GM21381 (cell line): ENCODE results near the gene CFAP20.

ENCODE experiments used
- ATAC-seq: cut with Tn5 transposase; IDR thresholded peaks from one replicate; pipeline ENCODE4 v1.9.1; 2021; ENCODE audit warnings: mild to moderate bottlenecking, moderate library complexity; ENCODE audit not compliant: unreplicated experiment

Gene CFAP20

DNA sequence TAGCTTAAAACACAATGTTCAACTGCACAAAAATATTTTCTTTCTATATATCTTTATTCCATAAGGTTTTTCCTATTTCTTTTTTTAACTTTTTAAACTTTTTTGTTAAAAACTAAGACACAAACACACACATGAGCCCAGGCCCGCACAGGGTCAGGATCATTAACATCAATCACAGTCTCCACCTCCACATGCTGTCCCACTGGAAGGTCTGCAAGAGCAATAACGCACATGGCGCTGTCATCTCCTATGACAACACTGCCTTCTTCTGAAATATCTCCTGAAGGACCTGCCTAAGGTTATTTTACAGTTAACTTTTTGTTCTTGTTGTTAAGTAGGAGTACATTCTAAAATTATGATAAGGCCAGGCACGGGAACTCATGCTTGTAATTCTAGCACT lies 4.1 kb downstream of the CFAP20 start:
- no peak for ATAC-seq

DNA sequence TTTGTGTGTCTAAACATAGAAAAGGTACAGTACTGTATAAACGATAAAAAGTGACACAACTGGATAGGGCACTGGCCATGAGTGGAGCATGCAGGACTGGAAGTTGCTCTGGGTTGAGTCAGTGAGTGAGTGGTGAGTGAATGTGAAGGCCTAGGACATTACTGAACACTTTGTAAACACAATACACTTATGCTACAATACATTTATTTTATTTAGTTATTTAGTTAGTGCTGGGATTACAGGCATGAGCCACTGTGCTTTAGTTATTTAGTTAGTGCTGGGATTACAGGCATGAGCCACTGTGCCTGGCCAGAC lies 4.6 kb downstream of the CFAP20 start:
- ATAC-seq: no peak

DNA sequence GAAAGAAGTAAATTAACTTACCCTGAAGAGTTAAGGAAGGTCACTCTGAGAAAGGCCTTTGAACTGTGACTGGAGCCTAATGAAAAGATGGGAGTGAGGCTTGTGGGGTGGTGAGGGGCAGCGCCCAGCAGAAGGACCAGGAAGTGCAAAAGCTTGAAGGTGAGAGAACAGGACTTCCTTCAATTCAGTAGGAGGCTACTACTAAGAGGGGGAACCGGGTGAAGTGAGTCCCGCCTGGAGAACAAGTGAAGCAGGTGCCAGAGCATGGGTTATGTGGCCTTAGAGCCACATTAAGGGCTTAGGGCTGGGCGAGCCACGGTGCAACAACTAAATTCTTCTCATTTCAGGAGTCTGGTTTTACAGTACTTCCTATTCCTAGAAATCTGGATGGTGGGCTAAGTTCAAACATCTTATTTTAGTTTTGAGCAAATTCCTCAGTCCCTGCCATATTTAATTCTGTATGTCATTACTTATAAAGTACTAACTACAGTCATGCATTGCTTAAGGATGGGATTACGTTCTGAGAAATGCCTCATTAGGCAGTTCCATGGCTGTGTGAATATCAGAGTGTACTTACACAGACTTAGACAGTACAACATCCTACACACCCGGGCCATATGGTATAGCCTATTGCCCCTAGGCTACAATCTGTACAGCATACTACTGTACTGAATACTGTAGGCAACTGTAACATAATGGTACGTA lies 5.1 kb downstream of the CFAP20 start:
- ATAC-seq: no peak

DNA sequence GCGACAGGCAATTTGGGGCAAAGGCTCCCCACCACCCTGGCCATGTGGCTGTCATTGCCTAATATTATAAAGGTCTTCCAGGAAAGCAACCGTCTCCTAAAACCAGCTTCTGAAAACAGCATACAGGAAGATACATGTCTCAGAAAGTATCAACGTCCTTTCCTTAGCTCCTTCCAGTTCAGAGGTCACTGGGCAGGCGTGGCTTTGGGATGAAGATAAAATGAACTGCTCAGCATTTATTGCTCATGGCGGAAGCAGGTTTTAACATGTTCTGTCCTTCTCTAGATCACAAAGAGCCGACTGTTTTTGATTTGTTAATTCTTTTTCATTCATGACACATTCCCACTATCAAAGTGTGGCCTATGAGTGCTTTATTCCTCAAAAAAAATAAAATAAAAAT lies 8.0 kb downstream of the CFAP20 start:
- ATAC-seq: no peak

DNA sequence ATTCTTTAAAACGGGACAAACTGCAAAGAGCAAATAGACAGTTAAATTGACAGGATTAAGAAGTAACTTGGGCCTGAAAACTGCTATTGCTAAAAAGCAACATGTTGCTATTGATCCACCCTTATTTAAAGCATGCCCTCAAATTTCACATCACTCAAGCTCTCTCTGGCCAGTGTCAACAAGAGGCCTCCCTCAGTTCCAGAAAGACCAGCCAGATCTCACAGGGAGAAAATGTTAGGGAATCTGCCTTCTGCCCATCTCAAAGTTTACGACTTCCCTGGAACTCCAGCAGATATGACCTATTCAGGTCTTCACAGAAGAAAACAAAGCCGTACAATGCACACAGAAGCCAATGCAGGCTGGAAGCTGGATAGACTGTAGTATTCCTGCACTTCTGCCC lies 8.9 kb downstream of the CFAP20 start:
- no peak for ATAC-seq

DNA sequence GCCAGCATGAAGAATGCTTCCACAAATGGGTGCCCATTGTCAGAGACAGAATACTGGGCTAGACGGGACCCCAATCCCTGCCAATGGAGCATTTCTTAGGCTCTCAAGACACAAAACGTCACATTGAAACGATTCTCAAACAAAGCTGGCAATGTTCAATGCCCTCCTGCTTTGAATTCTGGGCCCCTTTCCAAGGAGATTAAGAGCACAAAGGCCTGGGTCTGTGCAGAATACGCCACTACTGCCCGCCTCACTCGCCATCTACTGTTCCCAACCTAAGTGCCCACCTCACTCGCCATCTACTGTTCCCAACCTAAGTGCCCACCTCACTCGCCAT lies 9.7 kb downstream of the CFAP20 start:
- ATAC-seq: no peak

DNA sequence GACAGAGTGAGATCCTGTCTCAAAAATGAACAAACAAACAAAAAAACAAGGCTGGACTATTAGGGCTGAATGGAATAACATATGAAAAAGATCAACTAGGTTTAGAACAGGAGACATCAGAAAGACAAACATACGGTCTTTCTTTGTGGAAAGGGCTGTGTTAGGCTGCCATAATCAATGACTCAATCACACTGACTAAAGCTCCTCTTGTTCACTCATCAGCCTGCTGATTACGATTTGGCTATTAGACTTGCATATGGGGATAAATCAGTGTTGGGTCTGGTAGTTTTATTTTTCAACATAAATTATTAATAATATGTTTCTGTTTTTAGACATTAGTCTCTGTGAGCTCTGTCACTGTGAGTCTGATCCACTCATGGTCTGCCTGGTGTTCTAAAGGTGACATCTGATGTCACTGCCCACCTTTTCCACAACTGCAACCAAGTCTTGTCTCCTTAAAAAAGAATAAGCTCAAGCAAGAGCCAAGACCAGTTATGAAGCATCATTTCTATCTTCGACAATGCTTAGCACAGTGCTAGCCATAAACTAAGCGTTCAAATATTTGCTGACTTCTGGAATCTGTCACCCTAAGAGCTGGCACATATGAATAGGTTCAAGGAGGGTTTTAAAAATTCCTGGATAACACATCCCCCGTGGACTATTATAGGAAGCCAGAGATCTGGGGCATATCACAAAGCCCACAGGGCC lies 10.2 kb downstream of the CFAP20 start:
- no peak for ATAC-seq

DNA sequence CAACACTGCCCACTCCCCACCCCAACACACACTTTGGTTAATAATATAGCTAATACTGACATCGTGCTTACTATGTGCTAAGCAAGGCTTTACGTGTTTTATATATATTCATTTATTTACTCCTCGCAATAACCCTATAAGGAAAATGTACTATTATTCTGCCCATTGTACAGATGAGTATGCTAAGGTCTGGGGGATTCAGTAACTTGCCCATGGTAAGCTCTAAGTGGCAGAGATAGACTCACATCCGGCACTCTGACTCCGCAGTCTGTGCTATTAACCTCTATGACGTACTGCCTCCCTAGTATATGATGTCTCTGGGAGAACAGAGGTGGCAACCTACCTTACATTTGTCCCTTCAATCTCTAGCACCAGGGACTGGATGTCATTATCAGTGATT lies 12.7 kb downstream of the CFAP20 start:
- ATAC-seq: no peak

DNA sequence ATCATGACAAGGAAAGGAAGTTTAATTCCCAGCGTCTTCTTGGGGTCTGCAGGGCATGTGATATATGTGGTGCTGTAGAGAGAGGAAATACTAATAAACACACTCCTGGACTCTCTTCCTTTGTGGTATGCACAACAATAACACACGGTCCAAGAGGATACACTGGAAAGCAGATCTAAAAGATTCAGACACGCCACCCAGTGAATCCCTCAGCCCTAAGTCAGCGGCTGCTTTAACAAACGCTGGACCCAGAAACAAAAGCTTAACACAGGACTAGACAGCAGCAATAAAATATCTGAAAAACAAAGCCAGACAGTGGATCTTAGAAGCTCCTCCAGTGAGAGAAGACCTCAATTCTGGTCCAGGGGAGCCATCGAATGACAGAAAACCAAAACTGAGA lies 13.1 kb downstream of the CFAP20 start:
- ATAC-seq: no peak

DNA sequence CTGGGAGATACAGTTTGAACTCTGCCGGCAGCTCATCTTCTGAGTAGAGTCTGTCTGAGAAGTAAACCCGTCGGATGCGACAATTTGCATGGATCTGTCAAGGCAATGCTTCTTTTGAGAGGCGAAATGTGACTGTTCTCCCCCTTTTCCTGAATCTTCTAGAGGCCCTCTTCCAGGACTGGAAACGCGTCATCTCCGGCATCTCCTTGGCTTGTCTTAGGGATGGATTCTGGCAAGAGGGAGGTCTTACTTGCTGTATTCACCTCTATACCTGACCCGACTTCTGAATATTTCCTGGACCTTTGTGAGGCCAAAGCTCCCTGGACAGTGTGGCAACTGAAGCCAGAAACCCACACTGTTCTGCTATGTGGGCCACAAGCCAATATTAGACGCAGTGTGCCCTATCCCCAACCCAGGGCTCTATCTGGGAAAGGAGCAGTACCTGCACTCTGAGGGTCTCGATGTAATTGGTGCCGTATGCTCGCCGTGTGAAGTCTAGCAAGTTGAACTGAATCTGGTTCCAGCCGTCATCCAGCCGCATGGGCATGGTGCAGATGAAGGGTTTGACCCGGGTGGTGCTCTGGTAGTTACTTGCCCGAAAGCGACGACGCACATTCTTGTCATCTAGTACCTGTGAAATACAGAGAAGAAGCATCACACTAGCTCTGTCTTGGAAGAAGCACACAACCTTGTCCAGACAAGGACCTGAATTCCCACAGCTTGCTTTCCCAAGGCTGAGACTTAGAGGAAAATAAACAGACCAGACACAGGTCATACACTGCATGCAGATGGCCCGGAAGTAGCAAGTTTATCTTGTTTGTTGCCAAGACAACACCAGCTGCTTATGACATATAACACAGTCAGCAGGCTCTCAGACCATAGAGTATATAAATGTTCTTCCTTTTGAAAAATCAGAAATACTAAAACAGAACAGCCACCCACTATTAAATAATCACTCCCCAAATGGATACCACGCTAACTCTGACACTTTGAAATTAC lies 14.1 kb downstream of the CFAP20 start:
- ATAC-seq: no peak

DNA sequence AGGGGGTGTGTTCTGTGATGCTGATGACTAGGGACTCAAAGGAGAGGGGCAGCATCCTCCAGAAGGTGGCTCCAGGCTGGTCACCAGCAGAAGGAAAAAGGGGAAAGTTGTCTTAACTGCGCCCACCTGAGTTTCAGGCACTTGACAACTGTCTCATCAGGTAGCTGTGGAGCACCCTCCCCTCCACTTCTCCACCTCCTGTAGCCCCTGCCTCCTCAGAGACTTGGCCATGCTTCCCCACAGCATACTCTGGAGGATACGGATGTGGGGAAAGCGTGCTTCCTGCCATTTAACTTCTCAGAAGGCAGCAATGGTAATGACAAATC lies 17.9 kb downstream of the CFAP20 start:
- ATAC-seq: no peak

DNA sequence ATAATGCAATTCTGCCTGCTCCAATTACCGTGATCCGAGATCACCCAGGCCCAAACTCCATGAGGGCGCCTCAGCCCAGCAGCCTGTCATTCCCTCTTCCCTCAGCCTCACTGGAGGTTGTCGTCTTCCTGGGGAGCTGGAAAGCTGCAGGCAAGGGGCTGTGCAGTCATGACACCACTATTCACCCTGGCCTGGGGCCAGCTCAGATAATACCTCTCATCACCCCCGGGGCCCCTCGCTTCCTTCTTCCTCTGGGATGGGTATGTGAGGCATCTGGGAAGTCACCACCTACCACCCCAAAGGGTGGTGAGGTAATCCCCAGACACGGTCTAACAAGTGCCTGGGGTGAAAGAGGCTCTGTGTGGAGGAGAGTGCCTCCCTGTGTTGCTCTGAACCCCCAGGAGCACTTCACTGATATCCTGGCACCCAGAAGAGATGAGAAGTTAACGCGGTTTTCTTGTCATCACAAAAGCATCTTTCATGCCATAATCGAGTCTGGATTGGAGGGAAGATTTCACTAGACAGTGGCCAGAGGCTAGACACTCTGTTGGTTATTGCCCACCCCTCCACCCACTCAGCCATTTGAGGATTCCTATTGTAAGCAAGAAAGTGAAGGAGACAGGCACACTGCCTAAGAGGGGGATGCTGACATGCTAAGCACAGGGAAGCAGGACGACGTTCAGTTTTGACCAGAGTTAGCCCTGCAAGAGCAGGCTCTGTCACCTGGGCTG lies 18.4 kb downstream of the CFAP20 start:
- ATAC-seq: no peak

DNA sequence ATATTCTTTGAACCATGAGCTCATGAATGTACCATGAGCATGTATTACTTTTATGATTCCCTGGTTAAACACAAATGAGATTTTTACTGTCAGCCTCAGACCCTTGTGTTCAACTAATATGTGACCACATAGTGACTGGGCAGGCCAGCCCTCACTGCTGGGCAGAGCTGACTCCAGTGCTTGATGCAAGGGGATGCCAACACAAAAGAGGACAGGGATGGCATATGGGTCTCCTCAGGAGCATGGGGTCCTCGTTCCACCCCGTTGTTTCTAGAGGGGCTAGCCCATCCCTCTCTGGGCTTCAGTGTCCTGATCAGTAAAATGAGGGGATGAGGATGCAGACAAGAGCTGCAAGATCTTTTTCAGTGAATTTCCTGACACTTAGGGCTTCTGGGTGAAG lies 19.3 kb downstream of the CFAP20 start:
- no peak for ATAC-seq

DNA sequence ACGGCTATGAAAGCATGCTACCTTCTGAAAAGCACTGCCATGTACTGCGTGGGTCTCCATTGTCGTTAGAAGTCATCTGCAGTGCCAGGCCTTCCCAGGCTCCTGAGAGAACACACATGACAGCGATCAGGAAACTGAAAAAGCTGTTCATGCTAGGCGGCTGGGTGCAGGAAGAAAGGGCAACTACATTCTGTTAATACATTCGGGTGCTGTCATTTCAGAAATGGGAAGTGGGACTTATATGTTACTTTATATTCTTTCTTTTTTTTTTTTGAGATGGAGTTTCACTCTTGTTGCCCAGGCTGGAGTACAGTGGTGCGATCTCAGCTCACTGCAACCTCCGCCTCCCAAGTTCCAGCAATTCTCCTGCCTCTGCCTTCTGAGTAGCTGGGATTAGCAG lies 19.9 kb downstream of the CFAP20 start:
- ATAC-seq: no peak

DNA sequence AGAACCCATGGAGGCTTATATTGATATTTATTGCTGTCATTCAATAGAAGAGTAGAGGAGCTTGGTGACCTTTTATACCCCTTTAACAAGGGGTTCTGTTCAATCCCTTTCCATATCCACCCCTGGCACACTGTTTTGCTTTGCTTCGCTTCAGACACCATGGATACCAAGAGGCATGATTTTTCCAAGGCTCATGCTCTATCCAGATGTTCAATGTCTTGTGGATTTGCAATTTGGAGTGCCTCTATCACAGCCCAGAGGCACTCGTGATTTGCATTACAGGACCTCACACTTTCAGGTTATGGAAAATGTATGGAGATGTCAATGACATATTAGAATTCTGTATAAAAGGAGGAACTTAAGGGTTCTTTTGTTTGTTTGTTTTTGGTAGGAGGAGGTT lies 21.5 kb downstream of the CFAP20 start:
- ATAC-seq: no peak

DNA sequence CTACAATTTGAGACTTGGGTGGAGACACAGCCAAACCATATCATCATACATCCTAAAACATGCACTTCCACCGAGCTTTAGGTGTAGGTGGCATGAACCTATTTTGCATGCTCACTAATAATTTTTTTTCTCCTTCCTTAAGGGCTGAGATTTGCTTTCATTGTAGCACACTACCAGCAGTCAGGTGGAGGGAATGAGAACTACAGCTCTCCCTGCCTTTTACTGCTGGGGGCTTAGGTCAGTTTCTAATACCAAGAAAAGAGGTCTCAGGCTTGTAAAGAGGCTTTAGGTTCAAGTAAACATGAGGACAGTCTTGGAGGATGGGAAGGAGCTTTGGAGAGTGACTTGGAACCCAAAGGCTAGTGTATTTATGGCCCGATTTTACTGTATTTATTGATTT lies 22.0 kb downstream of the CFAP20 start:
- no peak for ATAC-seq

DNA sequence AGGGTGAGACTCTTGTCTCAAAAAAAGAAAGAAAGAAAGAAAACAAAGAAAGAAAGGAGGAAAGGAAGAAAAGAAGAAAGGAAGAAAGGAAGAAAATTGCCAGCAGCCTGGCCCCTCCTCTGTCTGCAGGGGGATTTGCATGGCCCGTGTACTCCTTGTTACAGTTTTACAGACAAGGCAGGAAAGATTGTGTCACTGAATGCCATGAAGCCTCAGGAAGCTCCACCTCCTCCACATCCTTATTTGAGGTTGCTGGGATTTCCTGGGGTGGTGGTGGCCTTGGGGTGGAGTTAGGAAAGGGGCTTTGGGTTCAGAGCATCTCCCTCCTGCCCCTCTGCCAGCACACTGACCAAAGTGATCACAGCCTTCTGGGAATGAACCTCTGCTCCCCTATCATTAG lies 23.6 kb downstream of the CFAP20 start:
- no peak for ATAC-seq

DNA sequence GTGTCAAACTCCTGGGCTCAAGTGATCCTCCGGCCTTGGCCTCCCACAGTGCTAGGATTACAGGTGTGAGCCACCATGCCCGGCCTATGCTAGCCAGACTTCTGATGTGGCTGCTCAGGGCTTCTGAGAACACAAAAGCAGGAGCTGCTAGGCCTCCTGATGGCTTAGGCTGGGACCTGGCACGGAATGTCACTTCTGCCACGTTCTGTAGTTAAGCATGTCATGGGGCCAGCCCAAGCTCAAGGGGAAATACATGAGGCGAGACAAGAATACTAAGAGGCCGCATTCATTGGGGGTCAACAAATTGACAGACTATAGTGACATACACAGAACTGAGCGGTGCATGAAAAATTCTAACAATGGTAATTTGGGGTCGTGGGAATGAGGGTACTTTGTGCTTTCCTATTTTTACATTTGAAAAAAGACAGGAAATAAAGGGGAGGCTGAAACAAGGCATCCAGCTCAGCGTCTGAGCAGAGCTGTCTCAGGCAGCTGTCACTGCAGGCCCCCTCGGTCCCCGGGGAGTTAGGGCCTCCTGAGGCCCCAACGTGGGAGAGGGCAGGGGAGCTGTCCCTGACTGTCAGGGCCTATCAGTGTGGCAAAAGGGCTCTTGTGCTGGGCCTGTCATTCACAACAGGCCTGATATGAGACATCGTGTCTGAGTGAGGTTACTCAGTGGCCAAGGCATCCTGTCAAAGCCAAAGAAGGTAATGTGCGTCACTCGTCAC lies 26.4 kb downstream of the CFAP20 start:
- no peak for ATAC-seq

DNA sequence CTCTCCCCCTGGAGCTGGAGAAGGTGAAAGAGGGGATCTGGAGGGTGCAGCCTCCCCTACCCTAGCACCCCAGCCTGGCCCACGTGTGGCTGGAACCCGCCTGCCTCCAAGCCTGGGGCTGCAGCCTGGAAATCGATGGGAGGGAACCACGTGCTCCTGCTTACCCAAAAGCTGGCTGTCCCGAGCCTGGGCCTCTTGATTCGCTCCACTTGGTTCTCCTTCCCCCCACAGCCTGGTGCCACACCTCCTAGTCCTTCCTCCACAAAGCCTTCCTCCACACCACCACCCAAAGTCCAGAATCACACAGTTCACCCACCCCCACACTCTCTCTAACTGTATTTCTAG lies 29.3 kb downstream of the CFAP20 start:
- ATAC-seq: no peak

DNA sequence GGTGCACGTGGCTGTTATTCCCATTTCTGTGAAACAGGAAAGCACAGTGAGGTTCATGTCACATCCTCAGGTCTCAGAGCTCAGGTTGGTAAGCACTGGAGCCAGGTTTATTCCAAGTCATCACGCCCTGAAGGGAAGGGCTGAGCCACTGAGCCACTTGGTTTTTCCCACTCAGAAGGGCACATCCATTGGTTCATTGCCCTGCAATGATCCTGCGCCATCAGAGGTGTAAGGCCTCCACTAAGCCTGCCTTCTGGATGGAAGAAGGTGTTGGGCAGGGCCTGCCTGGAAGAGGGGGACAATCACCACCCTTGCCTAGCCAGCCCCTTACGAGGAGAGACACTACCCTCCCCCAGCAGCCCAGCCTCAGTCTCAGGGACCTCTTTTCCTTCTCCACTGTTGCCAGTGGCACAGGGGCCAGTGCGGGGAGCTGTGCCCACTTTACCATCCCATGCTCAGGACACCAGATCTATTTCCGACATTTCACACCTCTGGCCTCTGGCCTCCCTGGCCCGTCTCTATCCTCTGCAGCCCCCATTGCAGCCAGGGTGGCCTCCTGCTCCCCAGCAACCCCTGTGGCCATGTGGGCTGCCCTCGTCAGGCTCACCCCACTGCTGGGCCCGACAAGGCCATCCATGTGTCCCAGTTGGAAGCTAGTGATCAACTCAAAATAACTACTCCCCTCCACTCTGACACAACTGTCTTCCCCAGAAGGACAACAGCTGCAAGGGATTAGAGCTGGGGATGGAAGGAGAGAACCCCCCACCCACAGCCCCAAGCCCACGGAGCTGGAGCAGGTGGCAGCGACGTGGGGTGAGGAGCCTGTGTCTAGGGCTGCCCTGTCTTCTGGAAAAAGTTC lies 29.9 kb downstream of the CFAP20 start:
- no peak for ATAC-seq
